Measurements from ENCODE around the gene ELAVL3. TPM values are rescaled to one million over a fixed set of nuclear protein-coding genes. Genes with fewer than 3 reads are reported as not detected.

ELAVL3 gene
- total and polyA plus RNA-seq, 2 donors from 2014 or later, result 0.22 TPM; not detected in 1

GRCh38 chr19:11505504-11506100, 24.8 kb upstream of the ELAVL3 start, which contains the start of gene ZNF653:
ZNF653 (minus strand) TSS chr19:11505839; CDS start chr19:11505786, 53 bp downstream.
- no peaks in the 10 kb centered on the region for H3K36me3 ChIP-seq (ENCODE audit: control insufficient read depth in 2 of 3, insufficient read depth in 3 of 3, low read length in 3 of 3)
- DNase-seq (peak; percentile 97 to 99 (median 98)), FAIRE-seq (no peak)
- peaks cover 0 to 9% (median 0%) of the 10 kb centered on the region in 3 donors for H3K4me1 ChIP-seq (ENCODE audit: control insufficient read depth in 2 of 3, insufficient read depth in 2 of 3, low read depth in 1 of 3, low read length in 3 of 3)
- no peaks in the 10 kb centered on the region for H3K9me3 ChIP-seq (ENCODE audit: control insufficient read depth in 2 of 3, insufficient read depth in 1 of 3, low read length in 3 of 3)
- H3K9ac ChIP-seq (ENCODE audit: low read length in 3 of 3), result peak within 1 kb of the TSS; percentile 57 to 75 (median 57)
- H3K27ac ChIP-seq (ENCODE audit: low read depth in 2 of 2, low read length in 2 of 2), result peak within 1 kb of the TSS; percentile 88 to 97
- no peak for TF ChIP-seq CTCF (IDR thresholded peaks at IDR 0.05; ENCODE audit: borderline replicate concordance, extremely low read depth, insufficient read depth)
- H3K4me3 ChIP-seq (ENCODE audit: low read length in 3 of 3), result peak within 1 kb of the TSS; percentile 74 to 82 (median 77)
- H3K27me3 ChIP-seq (ENCODE audit: control insufficient read depth, insufficient read depth, low read length), result no peaks in the 10 kb centered on the region
- intact Hi-C loops (cut with DNase I), result no loop called here

GRCh38 chr19:11505032-11505503, 24.2 kb upstream of the ELAVL3 start:
- FAIRE-seq (no peak), DNase-seq (peak; percentile 97 to 99 (median 98))
- no peaks in the 10 kb centered on the region for H3K36me3 ChIP-seq (ENCODE audit: control insufficient read depth in 2 of 3, insufficient read depth in 3 of 3, low read length in 3 of 3)
- peak overlapping the region in 1 of 3 donors; percentile 75 for H3K9ac ChIP-seq (ENCODE audit: low read length in 3 of 3)
- H3K9me3 ChIP-seq (ENCODE audit: control insufficient read depth in 2 of 3, insufficient read depth in 1 of 3, low read length in 3 of 3), result no peaks in the 10 kb centered on the region
- intact Hi-C loops (cut with DNase I), result no loop called here
- TF ChIP-seq CTCF (IDR thresholded peaks at IDR 0.05; ENCODE audit: borderline replicate concordance, extremely low read depth, insufficient read depth), result no peak
- H3K4me1 ChIP-seq (ENCODE audit: control insufficient read depth in 2 of 3, insufficient read depth in 2 of 3, low read depth in 1 of 3, low read length in 3 of 3), result peaks cover 0 to 9% (median 0%) of the 10 kb centered on the region in 3 donors
- peak overlapping the region; percentile 21 to 77 (median 74) for H3K4me3 ChIP-seq (ENCODE audit: low read length in 3 of 3)
- H3K27ac ChIP-seq (ENCODE audit: low read depth in 2 of 2, low read length in 2 of 2), result peak overlapping the region; percentile 88 to 97
- H3K27me3 ChIP-seq (ENCODE audit: control insufficient read depth, insufficient read depth, low read length), result no peaks in the 10 kb centered on the region

GRCh38 chr19:11504502-11505031, 23.7 kb upstream of the ELAVL3 start:
- H3K9me3 ChIP-seq (ENCODE audit: control insufficient read depth in 2 of 3, insufficient read depth in 1 of 3, low read length in 3 of 3), result no peaks in the 10 kb centered on the region
- peak overlapping the region in 1 of 2 donors; percentile 97 for H3K27ac ChIP-seq (ENCODE audit: low read depth in 2 of 2, low read length in 2 of 2)
- peak overlapping the region in 1 of 3 donors; percentile 51 for H3K9ac ChIP-seq (ENCODE audit: low read length in 3 of 3)
- peaks cover 0 to 9% (median 0%) of the 10 kb centered on the region in 3 donors for H3K4me1 ChIP-seq (ENCODE audit: control insufficient read depth in 2 of 3, insufficient read depth in 2 of 3, low read depth in 1 of 3, low read length in 3 of 3)
- peak overlapping the region; percentile 16 to 77 (median 41) for H3K4me3 ChIP-seq (ENCODE audit: low read length in 3 of 3)
- no peak for TF ChIP-seq CTCF (IDR thresholded peaks at IDR 0.05; ENCODE audit: borderline replicate concordance, extremely low read depth, insufficient read depth)
- H3K36me3 ChIP-seq (ENCODE audit: control insufficient read depth in 2 of 3, insufficient read depth in 3 of 3, low read length in 3 of 3), result no peaks in the 10 kb centered on the region
- no peak for FAIRE-seq
- H3K27me3 ChIP-seq (ENCODE audit: control insufficient read depth, insufficient read depth, low read length), result no peaks in the 10 kb centered on the region
- intact Hi-C loops (cut with DNase I), result no loop called here
- DNase-seq, result no peak

All from kidney (tissue), 14 donors.